Measurements from ENCODE around the gene TGFB1I1. TPM values are rescaled to one million over a fixed set of nuclear protein-coding genes. Genes with fewer than 3 reads are reported as not detected.

TGFB1I1 gene
- total RNA-seq, 6 experiments from 2014 or later = 163 to 209 (median 191) TPM

GRCh38 chr16:31491778-31492418 lies 19.9 kb downstream of the TGFB1I1 start:
- no peak overlapping the region for H3K27ac Mint-ChIP-seq
- no peak for DNase-seq
- H3K9me3 Mint-ChIP-seq = no peaks in the 10 kb centered on the region
- peaks cover 11% of the 10 kb centered on the region for H3K27me3 Mint-ChIP-seq (ENCODE audit: insufficient read depth)
- no peak overlapping the region for H3K4me3 Mint-ChIP-seq
- TF ChIP-seq CTCF (IDR thresholded peaks at IDR 0.05) = no peak
- peaks cover 5% of the 10 kb centered on the region for H3K36me3 Mint-ChIP-seq (ENCODE audit: low read depth)
- H3K4me1 Mint-ChIP-seq (ENCODE audit: low read depth) = no peaks in the 10 kb centered on the region; the same call in 1 of the 2 replicates

GRCh38 chr16:31493506-31494125 lies 21.7 kb downstream of the TGFB1I1 start:
- Mint-ChIP-seq H3K9me3 (no peaks in the 10 kb centered on the region), H3K27me3 (ENCODE audit: insufficient read depth) (peaks cover 4% of the 10 kb centered on the region; the same call in 1 of the 2 replicates), H3K4me1 (ENCODE audit: low read depth) (no peaks in the 10 kb centered on the region), H3K4me3 (no peak overlapping the region), H3K36me3 (ENCODE audit: low read depth) (peaks cover 8% of the 10 kb centered on the region), H3K27ac (no peak overlapping the region)
- DNase-seq = no peak
- no peak for TF ChIP-seq CTCF (IDR thresholded peaks at IDR 0.05)

- no peak for TF ChIP-seq CTCF (IDR thresholded peaks at IDR 0.05)
- Mint-ChIP-seq H3K9me3 (no peaks in the 10 kb centered on the region), H3K27ac (no peak overlapping the region), H3K4me3 (no peak overlapping the region), H3K27me3 (ENCODE audit: insufficient read depth) (0 out of 2 replicates have a peak, but pooled peaks cover 1% of the 10 kb centered on the region), H3K36me3 (ENCODE audit: low read depth) (peaks cover 7% of the 10 kb centered on the region), H3K4me1 (ENCODE audit: low read depth) (0 out of 2 replicates have a peak, but pooled peaks cover 1% of the 10 kb centered on the region)
- no peak for DNase-seq
These were observed 24.7 kb downstream of the TGFB1I1 start for GRCh38 chr16:31496670-31497069.

- no peak for TF ChIP-seq CTCF (IDR thresholded peaks at IDR 0.05)
- Mint-ChIP-seq H3K9me3 (no peaks in the 10 kb centered on the region), H3K36me3 (ENCODE audit: low read depth) (peaks cover 7% of the 10 kb centered on the region), H3K27ac (no peak overlapping the region), H3K27me3 (ENCODE audit: insufficient read depth) (0 out of 2 replicates have a peak, but pooled peaks cover under 1% of the 10 kb centered on the region), H3K4me1 (ENCODE audit: low read depth) (peaks cover 15% of the 10 kb centered on the region), H3K4me3 (no peak overlapping the region)
- DNase-seq = no peak
These were observed 26.5 kb downstream of the TGFB1I1 start for GRCh38 chr16:31498493-31498892.

GRCh38 chr16:31499928-31500327 lies 28.0 kb downstream of the TGFB1I1 start:
- Mint-ChIP-seq H3K27me3 (ENCODE audit: insufficient read depth) (no peaks in the 10 kb centered on the region), H3K4me1 (ENCODE audit: low read depth) (peaks cover 15% of the 10 kb centered on the region), H3K27ac (no peak overlapping the region), H3K4me3 (no peak overlapping the region), H3K9me3 (no peaks in the 10 kb centered on the region), H3K36me3 (ENCODE audit: low read depth) (peaks cover 7% of the 10 kb centered on the region)
- DNase-seq = no peak
- no peak for TF ChIP-seq CTCF (IDR thresholded peaks at IDR 0.05)

Measured in HFFc6 (cell line).